T-helper 2 cell treated with Interferon-gamma antibody and Interleukin-4, amounts not matched to agents 100 ng/mL and 5 ng/mL, for 36 hours (primary cell): ENCODE measurements around the gene KIRREL3. TPM values are rescaled to one million over a fixed set of nuclear protein-coding genes. Genes with fewer than 3 reads are reported as not detected.
"Not testable (repeated sequence)": the region's sequence is repeated elsewhere in the genome, so short reads cannot be mapped to it uniquely, and the experiment has no call there.

Experiments
- intact Hi-C: fragments of 100-400 bp; cut with micrococcal nuclease; formaldehyde crosslinking; loops from one replicate; pipeline ENCODE4 v1.15.1; 2023
- total RNA-seq: library from RNA; stranded (reverse); gene quantifications from 2 replicates; pipeline ENCODE4 v1.2.3, GENCODE V29; 2022

The KIRREL3 gene
- total RNA-seq, 1 donor from 2014 or later = not detected

DNA sequence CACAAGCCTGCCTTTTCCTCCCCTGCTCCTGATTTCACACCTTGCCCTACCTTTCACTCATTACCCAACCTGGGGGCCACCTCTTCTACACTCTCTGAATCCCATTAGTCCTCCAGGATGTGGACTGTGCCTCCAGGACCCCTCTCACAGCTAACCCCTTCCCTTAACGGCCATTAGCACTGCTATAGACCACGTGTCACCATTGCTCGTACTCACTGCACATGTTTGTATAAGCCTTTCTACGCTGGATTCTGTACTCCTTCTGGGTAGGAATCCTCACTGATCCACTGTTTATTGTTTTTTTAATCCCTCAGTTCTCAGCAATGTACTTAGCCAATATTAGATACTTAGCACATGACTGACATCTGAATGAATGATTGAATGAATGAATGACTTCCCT is 40.9 kb downstream of the KIRREL3 start:
- intact Hi-C loops = no loop called here

DNA sequence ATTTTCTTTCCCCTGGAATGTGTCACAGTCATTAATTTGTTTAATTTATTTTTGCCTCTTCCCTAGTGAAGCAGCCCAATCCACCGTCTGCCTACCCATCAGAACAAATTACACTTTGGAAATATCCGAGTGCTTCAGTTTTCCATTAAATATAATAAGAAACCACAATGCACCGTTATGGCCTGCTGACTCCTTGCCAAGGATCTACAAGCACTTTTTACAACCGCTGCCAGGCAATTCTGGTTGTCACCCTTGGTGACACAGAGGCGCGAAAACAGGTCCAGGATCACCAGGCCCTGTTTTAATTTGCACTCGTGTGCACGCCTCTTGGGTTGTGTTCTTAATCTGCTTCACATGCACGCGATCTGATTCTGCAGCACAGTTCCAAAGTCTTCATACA is 43.9 kb downstream of the KIRREL3 start:
- intact Hi-C loops = no loop called here

DNA sequence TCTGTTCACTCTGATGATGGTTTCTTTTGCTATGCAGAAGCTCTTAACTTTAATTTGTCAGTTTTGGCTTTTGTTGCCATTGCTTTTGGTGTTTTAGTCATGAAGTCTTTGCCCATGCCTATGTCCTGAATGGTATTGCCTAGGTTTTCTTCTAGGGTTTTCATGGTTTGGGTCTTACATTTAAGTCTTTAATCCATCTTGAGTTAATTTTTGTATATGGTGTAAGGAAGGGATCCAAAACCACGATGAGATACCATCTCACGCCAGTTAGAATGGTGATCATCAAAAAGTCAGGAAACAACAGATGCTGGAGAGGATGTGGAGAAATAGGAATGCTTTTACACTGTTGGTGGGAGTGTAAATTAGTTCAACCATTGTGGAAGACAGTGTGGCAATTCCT is 48.0 kb downstream of the KIRREL3 start:
- intact Hi-C loops = not testable (repeated sequence)

DNA sequence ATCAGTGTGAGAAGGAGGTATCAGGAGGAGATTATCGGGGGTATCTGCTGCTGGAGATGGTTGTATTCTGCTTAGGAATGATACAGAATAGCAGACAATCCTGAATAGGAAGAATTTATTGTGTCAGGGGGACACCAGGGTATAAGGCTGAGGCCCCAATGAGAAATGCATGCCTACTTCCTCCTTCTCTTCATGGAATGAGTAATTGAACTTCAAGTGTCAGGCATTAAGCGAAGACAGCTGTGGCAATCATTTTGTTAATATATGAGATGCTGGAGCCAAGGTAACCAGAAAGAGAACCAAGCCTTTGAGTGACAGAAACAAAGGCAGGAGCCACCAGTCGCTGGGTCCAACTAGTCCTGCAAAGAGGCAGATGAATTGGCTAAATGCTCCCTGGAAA is 49.1 kb downstream of the KIRREL3 start:
- intact Hi-C loops = no loop called here

DNA sequence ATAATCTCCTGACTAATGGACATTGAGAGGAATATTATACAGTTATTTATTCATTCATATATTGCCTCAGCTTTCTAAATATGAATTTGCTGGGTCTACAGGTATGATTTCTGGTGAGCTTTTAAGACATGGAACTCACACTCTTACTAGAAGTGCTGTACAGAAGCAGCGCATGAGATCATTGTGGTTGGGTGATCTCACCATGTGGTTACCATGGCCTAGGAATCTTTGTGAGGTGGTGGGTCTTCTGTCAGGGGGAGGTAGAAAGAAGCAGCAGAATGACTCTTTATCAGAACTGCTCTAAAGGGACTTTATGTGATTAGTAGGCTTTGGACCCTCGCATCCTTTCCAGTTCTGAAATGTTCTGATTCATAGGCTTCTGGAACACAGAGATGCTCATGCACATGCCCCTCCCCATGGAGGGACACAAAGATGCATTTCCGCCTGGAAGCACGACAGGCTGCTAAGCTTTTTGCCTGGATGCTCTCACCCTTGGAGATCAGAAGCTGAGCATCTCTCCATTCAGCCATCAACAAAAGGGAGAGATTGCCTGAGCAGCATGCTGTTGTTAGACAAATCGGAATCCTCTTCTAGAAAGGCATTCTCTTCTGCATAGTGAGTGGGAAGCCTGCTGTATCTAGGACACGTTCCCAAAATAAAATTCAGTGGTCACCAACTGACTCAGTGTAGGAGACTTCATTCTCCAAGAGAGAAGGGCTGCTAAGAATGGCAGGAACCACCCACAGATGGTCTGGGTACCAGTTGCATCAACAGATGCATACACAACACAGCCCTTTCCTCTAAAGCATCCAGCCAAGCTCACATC is 51.3 kb downstream of the KIRREL3 start:
- intact Hi-C loops = no loop called here

DNA sequence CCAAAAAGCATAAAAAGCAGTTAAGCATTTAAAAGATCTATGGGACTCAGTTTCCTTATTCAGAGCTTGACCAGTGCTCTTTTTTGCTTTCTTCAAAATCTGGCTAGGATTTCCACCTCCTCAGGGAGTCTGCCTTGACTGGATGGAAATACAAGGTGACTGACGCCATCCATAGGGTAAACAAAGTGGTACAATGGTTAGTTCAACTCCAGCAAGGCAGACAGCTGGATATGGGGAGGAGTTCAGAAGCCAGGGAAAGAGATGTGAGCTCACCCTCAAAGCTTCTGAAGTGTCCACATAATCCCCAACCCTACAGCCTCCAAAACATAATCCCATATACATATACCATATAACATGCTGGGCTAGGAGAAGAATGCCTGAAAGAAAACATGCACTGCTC is 52.0 kb downstream of the KIRREL3 start:
- intact Hi-C loops = no loop called here

DNA sequence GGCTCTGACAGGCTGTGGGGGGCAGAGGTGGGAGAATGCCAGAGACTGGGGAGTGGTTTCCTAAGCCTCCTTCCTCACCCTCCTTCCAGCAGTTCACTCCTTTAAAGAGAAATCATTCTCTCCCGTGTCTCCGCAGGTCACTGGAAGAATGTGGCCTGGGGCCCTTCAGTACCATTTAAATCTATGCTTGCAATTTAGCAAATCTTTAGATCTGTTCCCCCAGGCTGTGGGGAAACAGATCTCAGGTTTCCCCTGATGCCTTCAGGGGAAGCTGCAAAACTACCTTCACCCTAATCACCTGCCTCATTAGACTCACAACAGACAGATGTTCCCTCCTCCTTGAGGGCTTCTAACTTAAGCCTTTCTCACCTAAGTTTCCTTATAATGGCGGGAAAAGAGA is 55.3 kb downstream of the KIRREL3 start:
- intact Hi-C loops = no loop called here

DNA sequence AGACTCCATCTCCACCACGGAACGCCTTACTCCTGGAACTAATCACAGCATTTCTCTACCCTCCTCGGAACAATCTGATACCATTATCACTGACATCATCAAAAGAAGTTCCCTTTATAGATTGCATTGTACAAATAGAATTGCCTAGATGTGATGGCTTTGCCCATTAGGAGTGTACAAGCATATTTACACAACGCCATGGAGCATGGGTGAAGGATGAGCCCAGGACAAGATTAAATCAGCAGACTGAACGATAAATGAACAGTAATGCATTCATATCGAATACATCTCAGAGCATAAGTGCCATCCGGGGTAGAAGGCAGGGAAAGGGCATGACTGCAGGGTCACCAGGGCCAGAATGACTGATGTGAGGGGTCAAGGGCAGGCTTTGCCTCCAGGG is 57.3 kb downstream of the KIRREL3 start:
- intact Hi-C loops = no loop called here

DNA sequence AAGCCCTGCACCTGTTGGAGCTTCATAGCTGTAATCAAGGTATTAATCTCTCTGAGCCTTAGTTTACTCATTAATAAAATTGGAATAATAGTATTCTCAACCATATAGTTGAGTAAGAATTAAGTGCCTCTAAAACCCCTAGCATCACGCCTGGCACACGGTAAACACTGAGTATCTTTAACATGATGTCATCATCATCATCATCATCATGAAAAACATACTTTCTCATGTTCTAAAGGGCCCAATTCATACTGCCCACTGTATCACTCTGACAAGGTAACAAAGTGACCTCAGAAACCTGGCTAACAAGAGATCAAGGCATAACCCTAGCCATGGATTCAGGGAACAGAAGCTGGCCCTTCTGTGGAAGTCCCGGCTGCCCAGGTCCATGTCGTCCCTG is 58.4 kb downstream of the KIRREL3 start:
- intact Hi-C loops = no loop called here

DNA sequence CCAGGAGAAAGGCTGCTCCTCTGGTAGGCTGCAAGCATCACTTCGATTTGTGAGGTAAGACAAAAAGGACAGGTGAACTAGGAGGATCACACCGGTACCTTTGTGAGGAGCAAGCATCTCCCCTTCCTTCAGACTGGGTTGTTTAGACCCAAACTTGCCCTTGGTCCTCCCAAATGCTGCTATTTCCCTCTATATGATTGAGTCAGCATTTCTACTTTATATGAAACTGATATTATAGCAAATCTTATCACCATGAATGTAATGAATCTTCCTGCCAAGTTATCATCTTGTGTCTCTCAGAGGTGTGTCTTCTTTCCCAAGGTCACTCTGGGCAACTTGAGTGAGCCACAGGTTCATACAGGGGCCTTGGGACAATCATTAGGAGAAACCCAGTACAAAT is 61.0 kb downstream of the KIRREL3 start:
- intact Hi-C loops = no loop called here

DNA sequence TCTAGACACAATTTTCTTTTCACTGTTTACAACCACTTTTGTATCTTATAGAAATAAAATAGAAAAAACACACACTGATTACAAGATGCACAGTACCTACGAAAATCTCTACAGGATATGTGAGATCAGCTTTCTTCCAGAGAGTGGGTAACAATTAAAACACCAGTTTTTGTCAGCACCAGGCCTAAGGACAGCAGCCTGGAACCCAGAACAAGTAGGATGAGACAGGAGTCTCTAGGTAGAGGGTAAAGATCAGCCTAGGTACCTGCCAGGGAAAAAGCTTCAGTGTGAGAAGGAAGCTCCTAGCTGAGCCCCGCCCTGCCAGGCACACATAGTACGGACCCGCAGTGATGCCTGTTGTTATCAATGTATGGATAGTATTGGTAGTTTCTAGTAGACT is 61.9 kb downstream of the KIRREL3 start:
- intact Hi-C loops = no loop called here

DNA sequence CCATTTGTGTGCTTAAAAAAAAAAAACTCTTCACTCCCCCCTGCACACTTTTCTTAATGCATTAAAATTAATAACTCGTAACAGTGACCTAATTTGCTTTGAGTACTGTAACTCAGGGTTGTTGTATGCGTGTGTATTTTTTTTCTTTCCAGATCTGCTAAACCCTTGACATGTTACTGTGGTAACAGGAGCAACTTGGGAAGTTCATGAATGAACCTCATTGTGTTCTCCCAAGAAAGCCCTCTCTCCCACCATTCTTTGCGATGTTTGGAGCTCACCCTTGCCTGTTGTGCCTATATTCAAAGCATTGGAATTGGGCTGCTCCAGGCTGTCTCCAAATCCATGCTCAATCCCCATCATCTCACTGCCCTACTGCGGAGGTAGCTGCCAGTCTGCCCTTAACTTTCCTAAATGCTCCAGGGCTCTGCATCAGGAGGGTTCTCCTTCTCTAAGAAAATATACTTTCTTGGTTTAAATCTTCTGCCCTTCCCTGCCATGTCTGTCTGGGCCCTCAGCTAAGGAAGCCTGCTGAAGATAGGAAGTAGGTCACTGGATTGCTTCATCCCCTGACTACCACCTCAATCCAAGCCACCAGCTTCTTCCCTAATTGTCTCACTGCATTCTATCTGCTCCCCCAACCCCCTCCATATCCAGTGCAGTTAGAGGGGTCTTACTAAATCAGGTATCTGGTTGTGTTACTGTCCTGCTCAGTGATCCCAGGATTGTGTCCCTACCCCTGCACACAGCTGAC is 70.3 kb downstream of the KIRREL3 start:
- intact Hi-C loops = no loop called here

DNA sequence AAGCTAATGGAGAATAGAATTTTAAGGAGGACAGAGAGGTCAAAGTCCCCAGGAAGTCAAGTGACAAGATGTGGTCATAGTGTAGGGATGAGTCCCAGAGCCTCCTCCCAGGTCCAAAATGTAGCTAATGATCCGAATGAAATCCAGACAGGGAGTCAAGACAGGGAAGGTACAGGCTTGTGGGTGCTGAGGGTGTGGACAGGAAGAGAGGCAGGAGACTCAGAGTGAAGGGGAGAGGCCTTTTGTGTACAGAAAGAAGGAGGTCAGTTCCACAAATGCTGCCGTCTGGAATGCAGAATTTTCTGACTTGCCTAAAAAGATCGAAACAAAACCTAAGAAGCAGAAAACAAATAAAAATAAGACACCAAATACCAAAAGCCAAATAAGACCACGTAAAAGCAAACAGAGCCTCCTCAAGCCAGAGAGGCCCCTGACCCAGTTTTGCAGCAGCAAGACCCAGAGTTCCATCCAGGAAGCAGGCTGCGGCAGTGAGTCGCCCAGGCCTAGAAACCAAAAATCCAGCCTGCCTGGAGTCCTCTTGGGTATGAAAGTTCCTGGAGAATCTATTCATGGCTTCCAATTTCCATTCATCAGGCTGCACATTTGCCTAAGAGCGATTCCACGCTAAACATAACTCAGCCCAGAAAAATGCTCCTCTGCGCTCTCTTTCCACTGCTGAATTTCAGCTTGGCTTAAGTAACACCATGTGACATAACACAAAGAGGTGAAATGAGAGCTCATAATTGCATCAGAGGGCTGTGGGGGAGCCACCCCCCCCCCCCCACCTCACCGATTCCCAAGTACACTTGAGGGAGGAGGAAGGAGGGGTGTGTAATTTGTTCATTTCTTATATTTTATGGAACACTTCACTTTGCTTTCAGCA is 71.2 kb downstream of the KIRREL3 start:
- intact Hi-C loops = no loop called here

DNA sequence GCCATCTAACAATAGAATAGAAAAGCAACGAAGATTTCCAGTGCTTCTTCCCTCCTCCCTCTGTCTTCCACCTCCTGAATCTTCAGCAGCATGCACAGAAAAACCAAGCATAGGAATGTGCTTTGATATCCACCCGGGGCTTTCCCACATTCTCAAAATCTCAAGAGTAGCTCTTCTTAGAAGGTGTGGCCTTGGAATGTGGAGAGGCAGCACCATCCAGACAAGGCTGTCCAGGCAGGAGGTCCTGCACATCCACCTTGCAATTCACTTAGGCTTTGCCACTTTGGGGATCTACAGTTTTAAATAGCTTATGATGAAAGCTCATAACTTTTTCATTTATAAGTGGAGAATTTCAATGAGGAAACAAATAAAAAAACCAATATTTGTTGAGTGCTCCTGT is 72.9 kb downstream of the KIRREL3 start:
- intact Hi-C loops = no loop called here

DNA sequence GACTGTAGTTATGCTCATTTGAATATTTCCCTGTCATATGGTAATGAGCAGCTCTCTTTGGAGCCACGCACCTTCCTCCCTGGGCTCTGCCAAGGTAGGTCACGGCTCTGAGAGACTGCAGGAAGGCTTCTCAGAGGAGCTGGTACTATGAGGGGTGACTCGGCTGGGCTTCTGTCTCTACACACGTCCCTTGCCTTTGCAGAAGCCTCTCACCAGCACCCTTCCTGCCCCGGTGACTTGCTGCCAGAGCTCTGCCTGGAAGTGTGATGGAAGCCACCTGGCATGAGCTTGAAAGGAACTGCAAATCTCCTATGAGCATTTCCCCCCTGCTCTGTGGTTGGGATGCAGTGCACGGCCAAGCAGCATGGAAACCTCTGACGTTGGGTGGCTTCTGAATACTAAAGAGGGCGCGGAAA is 74.2 kb downstream of the KIRREL3 start:
- intact Hi-C loops = no loop called here

DNA sequence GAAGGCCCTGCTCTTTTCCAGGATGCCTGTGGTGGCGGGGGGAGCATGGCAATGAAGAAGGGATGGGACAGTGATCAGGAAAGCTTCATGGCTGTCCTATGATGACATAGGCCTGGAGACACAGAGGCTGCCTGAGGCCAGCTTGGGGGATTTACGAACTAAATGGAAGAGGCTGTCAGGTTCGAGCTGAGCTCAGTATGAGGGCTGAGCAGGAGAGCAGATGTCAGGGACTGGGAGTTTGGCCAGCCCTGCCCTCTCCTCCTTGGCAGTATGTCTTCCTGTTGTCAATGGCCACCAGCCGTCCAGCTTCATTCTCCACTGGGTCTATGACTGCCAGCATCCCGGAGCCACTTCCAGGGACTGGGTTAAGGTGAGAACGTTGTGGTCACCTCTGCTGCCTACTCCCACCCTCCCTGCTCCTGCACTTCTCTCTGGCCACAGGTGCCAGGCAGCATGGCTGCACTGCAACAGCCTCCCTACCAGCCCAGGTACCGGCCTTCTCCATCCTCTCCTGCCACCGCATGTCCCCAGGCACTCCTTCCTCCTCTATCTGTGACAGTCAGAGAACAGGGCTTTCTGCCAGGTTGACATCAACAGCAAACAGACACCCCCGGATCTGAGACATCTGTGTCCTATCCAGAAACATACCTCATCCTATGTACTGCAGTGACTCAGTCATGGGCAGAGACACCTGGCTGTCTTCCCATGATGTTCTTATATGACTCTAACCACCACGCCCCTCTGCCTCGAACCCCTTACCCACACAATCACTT is 75.1 kb downstream of the KIRREL3 start:
- intact Hi-C loops = no loop called here

DNA sequence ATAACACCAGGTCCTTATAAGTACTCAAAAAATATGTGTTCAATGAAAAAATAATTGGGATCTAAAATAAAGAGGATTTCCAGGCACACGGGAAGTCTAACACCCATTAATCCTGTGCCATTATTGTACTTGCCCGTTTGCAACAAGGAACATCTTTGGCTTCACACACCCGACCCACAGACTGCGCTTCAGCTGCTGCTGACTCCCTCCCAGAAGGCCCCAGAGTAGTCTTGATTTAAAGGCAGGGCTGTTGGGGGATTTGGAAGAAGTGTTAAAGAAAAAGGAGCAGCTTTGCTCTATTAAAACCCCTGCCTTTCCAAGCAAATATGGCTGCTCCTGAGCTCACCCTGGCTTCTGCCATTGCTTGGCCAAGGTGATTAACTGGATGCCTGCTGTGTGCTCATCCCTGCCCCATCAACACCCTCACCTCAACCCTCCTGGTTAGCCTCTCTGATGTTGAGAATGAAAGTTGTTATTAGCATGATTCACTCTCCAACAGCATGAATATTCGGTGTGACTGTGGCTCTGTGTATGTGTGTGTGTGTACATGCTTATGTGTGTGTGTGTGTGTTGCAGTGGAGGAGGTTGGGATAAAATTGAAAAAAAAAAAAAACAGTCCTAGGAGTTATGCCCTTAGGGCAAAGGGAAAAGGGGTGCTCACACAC is 76.1 kb downstream of the KIRREL3 start:
- intact Hi-C loops = no loop called here

DNA sequence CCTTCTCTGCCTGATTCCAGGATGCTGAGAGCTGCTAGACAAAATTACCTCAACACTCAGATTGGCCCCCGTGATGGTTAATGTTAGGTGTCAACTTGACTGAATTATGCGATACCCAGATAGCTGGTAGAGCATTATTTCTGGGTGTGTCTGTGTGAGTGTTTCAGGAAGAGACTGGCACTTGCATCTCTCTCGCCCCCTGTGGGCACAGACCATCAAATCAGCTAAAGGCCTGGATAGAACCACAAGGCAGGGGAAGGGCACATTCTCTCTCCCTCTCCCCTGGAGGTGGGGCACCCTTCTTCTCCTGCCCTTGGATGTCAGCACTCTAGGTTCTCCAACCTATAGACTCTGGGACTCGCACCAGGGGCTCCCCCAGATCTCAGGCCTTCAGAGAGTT is 79.7 kb downstream of the KIRREL3 start:
- intact Hi-C loops = no loop called here

DNA sequence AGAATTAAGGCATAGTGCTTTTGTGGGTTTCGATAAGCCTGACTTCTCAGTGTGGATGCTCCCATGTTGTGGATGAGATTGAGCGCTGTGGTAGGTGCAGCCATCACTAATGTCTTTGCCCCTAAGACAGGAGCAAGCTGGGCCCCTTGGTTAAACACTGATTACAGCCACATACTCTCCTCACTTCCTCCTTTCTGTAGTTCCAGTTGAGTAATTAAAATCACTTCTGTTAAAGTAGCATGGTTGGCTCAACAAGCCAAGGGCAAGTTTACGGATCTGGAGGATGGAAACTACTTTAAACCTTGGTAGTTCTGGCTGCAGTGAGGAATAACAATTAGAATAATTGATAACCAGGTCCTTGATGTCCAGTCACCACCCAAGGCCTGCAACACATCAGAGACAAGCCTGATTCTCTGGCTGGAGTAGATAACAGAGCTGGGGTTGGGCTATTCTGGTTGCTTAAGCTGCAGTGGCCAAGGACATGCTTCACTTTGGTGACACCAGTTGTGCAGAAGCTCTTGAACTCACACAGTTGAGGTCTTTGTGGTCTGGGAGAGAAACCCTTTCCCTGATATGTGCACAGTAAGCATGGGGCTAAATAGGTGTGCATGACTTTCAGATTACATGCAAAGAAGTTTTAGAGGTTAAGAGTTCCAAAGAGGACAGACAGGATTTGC is 81.3 kb downstream of the KIRREL3 start:
- intact Hi-C loops = no loop called here

DNA sequence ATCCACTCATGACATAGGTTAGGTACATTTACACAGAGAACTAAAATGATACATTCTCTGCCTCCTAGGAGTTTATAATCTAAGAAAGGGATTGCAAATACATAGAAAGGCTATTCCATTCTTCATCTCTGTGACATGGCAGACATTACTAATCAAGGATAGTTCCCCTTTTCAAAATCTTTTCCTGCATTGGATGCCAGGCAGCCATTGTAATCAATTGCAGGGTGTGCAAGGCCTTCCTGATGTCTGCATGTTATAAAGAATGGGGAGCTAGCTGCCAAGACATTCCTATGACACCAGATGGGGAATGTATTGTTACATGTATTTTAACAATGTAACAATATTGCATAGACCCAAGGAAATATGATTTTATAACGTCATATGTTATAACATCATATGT is 82.0 kb downstream of the KIRREL3 start:
- intact Hi-C loops = no loop called here
